IPS-11a (cell line): ENCODE data around the gene ZNF746.
A peak's percentile ranks its signal among the peaks of the same experiment; 100 is the strongest.
"Not testable (repeated sequence)": the region's sequence is repeated elsewhere in the genome, so short reads cannot be mapped to it uniquely, and the experiment has no call there.

Experiments
- H3K4me3 ChIP-seq: one replicate; pipeline ENCODE4 v1.5.1; 2013; ENCODE audit warnings: low read depth, low read length, control low read depth

ZNF746 gene

GRCh38 chr7:149459540-149460452, 37.8 kb downstream of the ZNF746 start:
- H3K4me3 ChIP-seq = peak overlapping the region; percentile 62

GRCh38 chr7:149459201-149459539, 38.4 kb downstream of the ZNF746 start:
- peak overlapping the region; percentile 45 for H3K4me3 ChIP-seq

- H3K4me3 ChIP-seq = no peak overlapping the region
Observed at GRCh38 chr7:149458235-149458634, 39.4 kb downstream of the ZNF746 start.

- no peak overlapping the region for H3K4me3 ChIP-seq
Observed at GRCh38 chr7:149457766-149458165, 39.8 kb downstream of the ZNF746 start.

- no peak overlapping the region for H3K4me3 ChIP-seq
Observed at GRCh38 chr7:149456506-149457421, 40.8 kb downstream of the ZNF746 start.

GRCh38 chr7:149455175-149455950, 42.2 kb downstream of the ZNF746 start:
- no peak overlapping the region for H3K4me3 ChIP-seq

GRCh38 chr7:149454750-149455149, 42.9 kb downstream of the ZNF746 start:
- no peak overlapping the region for H3K4me3 ChIP-seq

- no peak overlapping the region for H3K4me3 ChIP-seq
Observed at GRCh38 chr7:149454006-149454405, 43.6 kb downstream of the ZNF746 start.

- no peak overlapping the region for H3K4me3 ChIP-seq
Observed at GRCh38 chr7:149450821-149451220, 46.8 kb downstream of the ZNF746 start.

- H3K4me3 ChIP-seq = no peak overlapping the region
Observed at GRCh38 chr7:149449897-149450296, 47.7 kb downstream of the ZNF746 start.

- H3K4me3 ChIP-seq = no peak overlapping the region
Observed at GRCh38 chr7:149448961-149449360, 48.6 kb downstream of the ZNF746 start.

GRCh38 chr7:149446026-149446425, 51.6 kb downstream of the ZNF746 start:
- H3K4me3 ChIP-seq = not testable (repeated sequence)

GRCh38 chr7:149444287-149444686, 53.3 kb downstream of the ZNF746 start:
- H3K4me3 ChIP-seq = no peak overlapping the region

- H3K4me3 ChIP-seq = no peak overlapping the region
Observed at GRCh38 chr7:149443523-149443922, 54.1 kb downstream of the ZNF746 start.

GRCh38 chr7:149442924-149443323, 54.7 kb downstream of the ZNF746 start:
- no peak overlapping the region for H3K4me3 ChIP-seq

- no peak overlapping the region for H3K4me3 ChIP-seq
Observed at GRCh38 chr7:149440222-149440621, 57.4 kb downstream of the ZNF746 start.

GRCh38 chr7:149436358-149436757, 61.3 kb downstream of the ZNF746 start:
- H3K4me3 ChIP-seq = no peak overlapping the region

GRCh38 chr7:149433124-149433523, 64.5 kb downstream of the ZNF746 start:
- H3K4me3 ChIP-seq = no peak overlapping the region

GRCh38 chr7:149432121-149432691, 65.4 kb downstream of the ZNF746 start:
- no peak overlapping the region for H3K4me3 ChIP-seq

- H3K4me3 ChIP-seq = no peak overlapping the region
Observed at GRCh38 chr7:149431486-149432120, 66.0 kb downstream of the ZNF746 start.
